Loucy (cell line): ENCODE results near the gene NDUFS6.

Source experiments
- H2AFZ ChIP-seq: fragments of 200-600 bp; sonication (generic); 2 replicates; pipeline ENCODE4 v1.6.0; 2016; ENCODE audit warnings: antibody characterized with exemption, mild to moderate bottlenecking, low read length, moderate library complexity
- H3F3A ChIP-seq: fragments of 200-600 bp; 2 replicates; pipeline ENCODE4 v1.6.0; 2016; ENCODE audit warnings: antibody characterized with exemption, low read depth, mild to moderate bottlenecking
- H3K27me3 ChIP-seq: fragments of 200-600 bp; sonication (generic); 2 replicates; pipeline ENCODE4 v1.6.1; 2014; ENCODE audit warnings: low read length, mild to moderate bottlenecking; ENCODE audit not compliant: insufficient read depth, poor library complexity, severe bottlenecking
- H3K36me3 ChIP-seq: fragments of 200-600 bp; sonication (generic); 2 replicates; pipeline ENCODE4 v1.6.1; 2016; ENCODE audit warnings: low read length; ENCODE audit not compliant: insufficient read depth
- H3K4me1 ChIP-seq: fragments of 200-600 bp; sonication (generic); 2 replicates; pipeline ENCODE4 v1.5.1; 2014; ENCODE audit warnings: low read length, mild to moderate bottlenecking; ENCODE audit not compliant: insufficient read depth, poor library complexity, severe bottlenecking
- H3K4me2 ChIP-seq: fragments of 200-600 bp; sonication (generic); 2 replicates; pipeline ENCODE4 v1.6.0; 2014; ENCODE audit warnings: antibody characterized with exemption, low read length, low read depth, mild to moderate bottlenecking; ENCODE audit not compliant: poor library complexity, severe bottlenecking
- H3K4me3 ChIP-seq: fragments of 200-600 bp; sonication (generic); 2 replicates; pipeline ENCODE4 v1.5.1; 2014; ENCODE audit warnings: low read length, mild to moderate bottlenecking, mixed read lengths; ENCODE audit not compliant: poor library complexity, severe bottlenecking
- H3K79me2 ChIP-seq: fragments of 200-600 bp; sonication (generic); 2 replicates; pipeline ENCODE4 v1.6.1; 2014; ENCODE audit warnings: low read length; ENCODE audit not compliant: insufficient read depth
- H3K9ac ChIP-seq: fragments of 200-600 bp; sonication (generic); 2 replicates; pipeline ENCODE4 v1.6.0; 2014; ENCODE audit warnings: mild to moderate bottlenecking, low read depth, low read length, moderate library complexity; ENCODE audit not compliant: poor library complexity, severe bottlenecking
- H3K9me2 ChIP-seq: fragments of 200-600 bp; sonication (generic); replicated peaks from 2 replicates; pipeline ENCODE4 v1.6.1; 2016; ENCODE audit warnings: low read depth, low read length, mixed read lengths
- H3K9me3 ChIP-seq: fragments of 200-600 bp; sonication (generic); 2 replicates; pipeline ENCODE4 v1.6.1; 2014; ENCODE audit warnings: mild to moderate bottlenecking, antibody characterized with exemption, low read length, low read depth; ENCODE audit not compliant: insufficient read depth
- H4K20me1 ChIP-seq: fragments of 200-600 bp; sonication (generic); 2 replicates; pipeline ENCODE4 v1.6.0; 2014; ENCODE audit warnings: antibody characterized with exemption, low read length, mild to moderate bottlenecking; ENCODE audit not compliant: insufficient read depth, poor library complexity, severe bottlenecking
- CTCF ChIP-seq: fragments of 200-600 bp; sonication (generic); conservative IDR thresholded peaks from 2 replicates; pipeline ENCODE4 v1.5.1; 2014; ENCODE audit warnings: mild to moderate bottlenecking, antibody characterized with exemption, low read length
- EZH2phosphoT487 ChIP-seq: fragments of 200-600 bp; IDR thresholded peaks from 2 replicates; pipeline ENCODE4 v1.6.1; 2018; ENCODE audit warnings: antibody characterized with exemption, mild to moderate bottlenecking, moderate library complexity, borderline replicate concordance

The NDUFS6 gene

DNA sequence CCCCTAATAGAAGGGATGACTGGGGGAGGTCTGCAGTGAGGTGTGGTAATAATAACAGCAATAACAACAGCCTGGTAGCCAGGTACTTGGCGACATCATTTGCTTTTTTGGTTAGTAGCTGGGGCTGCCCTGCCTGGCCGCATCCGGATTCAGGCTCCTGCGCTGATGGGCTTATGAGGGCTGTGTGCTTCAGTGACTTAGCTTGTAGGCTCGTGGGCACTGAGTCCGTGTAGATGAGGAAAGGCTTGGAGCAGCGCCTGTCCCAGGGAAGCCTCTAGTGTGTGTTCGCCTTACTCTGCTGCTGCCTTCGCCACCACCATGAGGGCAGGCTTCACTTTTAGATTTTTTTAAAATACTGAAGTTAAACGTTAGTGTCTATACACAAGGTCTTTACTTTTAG is 4.5 kb downstream of the NDUFS6 start:
- Histone ChIP-seq H3F3A (no peaks in the 10 kb centered on the region), H3K9me3 (no peaks in the 10 kb centered on the region), H3K9ac (no peak overlapping the region), H3K79me2 (peaks cover 94% of the 10 kb centered on the region), H2AFZ (no peak overlapping the region), H3K4me3 (no peak overlapping the region), H3K4me2 (no peak overlapping the region), H3K4me1 (peaks cover 15% of the 10 kb centered on the region), H3K9me2 (no peaks in the 10 kb centered on the region), H4K20me1 (peaks cover 28% of the 10 kb centered on the region), H3K27me3 (no peaks in the 10 kb centered on the region), H3K36me3 (peaks cover 65% of the 10 kb centered on the region)
- TF ChIP-seq CTCF (no peak), EZH2phosphoT487 (no peak)

- Histone ChIP-seq H3K79me2 (peaks cover 95% of the 10 kb centered on the region), H3K9ac (no peak overlapping the region), H3K36me3 (peaks cover 69% of the 10 kb centered on the region), H2AFZ (no peak overlapping the region), H3F3A (no peaks in the 10 kb centered on the region), H3K9me3 (no peaks in the 10 kb centered on the region), H3K4me1 (peaks cover 15% of the 10 kb centered on the region), H3K4me3 (no peak overlapping the region), H3K4me2 (no peak overlapping the region), H3K9me2 (no peaks in the 10 kb centered on the region), H3K27me3 (no peaks in the 10 kb centered on the region), H4K20me1 (peaks cover 28% of the 10 kb centered on the region)
- TF ChIP-seq EZH2phosphoT487 (no peak), CTCF (no peak)
Measured at GRCh38 chr5:1806199-1806598, 5.0 kb downstream of the NDUFS6 start.

DNA sequence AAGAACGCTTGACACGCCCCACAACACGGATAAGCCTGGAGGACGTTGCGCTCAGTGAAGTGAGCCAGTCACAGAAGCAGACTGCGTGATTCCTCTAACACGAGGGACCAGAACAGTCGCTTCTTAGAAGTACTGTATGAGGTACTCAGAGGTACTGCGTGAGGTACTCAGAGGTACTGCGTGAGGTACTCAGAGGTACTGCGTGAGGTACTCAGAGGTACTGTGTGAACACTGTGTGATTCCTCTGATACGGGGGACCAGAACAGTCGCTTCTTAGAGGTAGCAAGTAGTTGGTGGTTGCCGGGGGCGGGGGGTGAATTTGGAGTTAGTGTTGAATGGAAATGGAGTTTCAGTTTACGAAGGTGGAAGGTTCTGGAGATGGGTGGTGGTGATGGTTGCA is 5.8 kb downstream of the NDUFS6 start:
- Histone ChIP-seq H3K4me1 (peaks cover 15% of the 10 kb centered on the region), H3K36me3 (peaks cover 75% of the 10 kb centered on the region), H4K20me1 (peaks cover 27% of the 10 kb centered on the region), H3F3A (no peaks in the 10 kb centered on the region), H2AFZ (no peak overlapping the region), H3K27me3 (no peaks in the 10 kb centered on the region), H3K79me2 (peaks cover 87% of the 10 kb centered on the region), H3K9me2 (no peaks in the 10 kb centered on the region), H3K9me3 (no peaks in the 10 kb centered on the region), H3K9ac (no peak overlapping the region), H3K4me3 (no peak overlapping the region), H3K4me2 (no peak overlapping the region)
- TF ChIP-seq EZH2phosphoT487 (no peak), CTCF (no peak)
